ENCODE data around the gene MEAK7.

DNA sequence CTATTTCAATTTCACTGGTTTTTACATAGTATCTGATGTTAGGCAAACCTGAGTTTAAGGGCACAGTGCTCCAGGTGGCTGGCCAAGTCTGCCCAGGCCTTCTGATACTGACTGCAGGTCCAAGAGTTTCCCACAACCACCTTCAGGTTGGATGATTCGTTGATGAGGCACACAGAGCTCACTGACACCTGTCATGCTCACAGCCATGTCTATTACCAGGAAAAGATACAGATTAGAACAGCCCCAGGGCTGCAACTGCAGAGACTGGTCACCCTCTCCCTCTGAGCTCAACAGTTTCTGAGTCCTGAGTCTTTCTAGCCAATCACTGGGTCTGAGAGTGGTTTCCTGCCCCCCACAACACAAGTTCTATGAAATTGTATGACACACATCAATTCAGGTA is 37.2 kb downstream of the MEAK7 start:
- TF ChIP-seq SIN3A (conservative IDR thresholded peaks at IDR 0.05 in 1 of 2, IDR thresholded peaks at IDR 0.05 in 1 of 2; ENCODE audit: low read depth in 1 of 2, low read length in 2 of 2): no peak
- TF ChIP-seq, protein P1, sequence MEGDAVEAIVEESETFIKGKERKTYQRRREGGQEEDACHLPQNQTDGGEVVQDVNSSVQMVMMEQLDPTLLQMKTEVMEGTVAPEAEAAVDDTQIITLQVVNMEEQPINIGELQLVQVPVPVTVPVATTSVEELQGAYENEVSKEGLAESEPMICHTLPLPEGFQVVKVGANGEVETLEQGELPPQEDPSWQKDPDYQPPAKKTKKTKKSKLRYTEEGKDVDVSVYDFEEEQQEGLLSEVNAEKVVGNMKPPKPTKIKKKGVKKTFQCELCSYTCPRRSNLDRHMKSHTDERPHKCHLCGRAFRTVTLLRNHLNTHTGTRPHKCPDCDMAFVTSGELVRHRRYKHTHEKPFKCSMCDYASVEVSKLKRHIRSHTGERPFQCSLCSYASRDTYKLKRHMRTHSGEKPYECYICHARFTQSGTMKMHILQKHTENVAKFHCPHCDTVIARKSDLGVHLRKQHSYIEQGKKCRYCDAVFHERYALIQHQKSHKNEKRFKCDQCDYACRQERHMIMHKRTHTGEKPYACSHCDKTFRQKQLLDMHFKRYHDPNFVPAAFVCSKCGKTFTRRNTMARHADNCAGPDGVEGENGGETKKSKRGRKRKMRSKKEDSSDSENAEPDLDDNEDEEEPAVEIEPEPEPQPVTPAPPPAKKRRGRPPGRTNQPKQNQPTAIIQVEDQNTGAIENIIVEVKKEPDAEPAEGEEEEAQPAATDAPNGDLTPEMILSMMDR (IDR thresholded peaks at IDR 0.05; ENCODE audit: control extremely low read depth in 1 of 3, insufficient read depth in 1 of 3, low read depth in 1 of 3, low read length in 3 of 3): no peak
- TF ChIP-seq EGR1 (IDR thresholded peaks at IDR 0.05; ENCODE audit: borderline replicate concordance, low read depth, low read length): no peak
- TF ChIP-seq CBX5 (IDR thresholded peaks at IDR 0.05; ENCODE audit: low read depth, low read length): no peak
- no peak for TF ChIP-seq POLR2A (IDR thresholded peaks at IDR 0.05; ENCODE audit: control extremely low read depth in 1 of 2, low read depth in 2 of 2, low read length in 2 of 2)
- TF ChIP-seq EZH2 (IDR thresholded peaks at IDR 0.05; ENCODE audit: low read depth, low read length, severe bottlenecking): no peak
- TF ChIP-seq TAF1 (IDR thresholded peaks at IDR 0.05; ENCODE audit: low read depth, low read length): no peak
- TF ChIP-seq YY1 (IDR thresholded peaks at IDR 0.05; ENCODE audit: low read depth, low read length): no peak
- TF ChIP-seq, protein P2, sequence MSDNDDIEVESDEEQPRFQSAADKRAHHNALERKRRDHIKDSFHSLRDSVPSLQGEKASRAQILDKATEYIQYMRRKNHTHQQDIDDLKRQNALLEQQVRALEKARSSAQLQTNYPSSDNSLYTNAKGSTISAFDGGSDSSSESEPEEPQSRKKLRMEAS (IDR thresholded peaks at IDR 0.05): no peak
- no peak for TF ChIP-seq JUN (IDR thresholded peaks at IDR 0.05; ENCODE audit: low read depth, low read length)
- no peak for TF ChIP-seq JUND (IDR thresholded peaks at IDR 0.05; ENCODE audit: low read length)
